Right renal cortex interstitium (tissue), 3 donors: ENCODE data around the gene SPRTN. TPM values are rescaled to one million over a fixed set of nuclear protein-coding genes. Genes with fewer than 3 reads are reported as not detected.

Experiments used
- DNase-seq, 3 donors: peaks; one replicate each; pipeline ENCODE4 v3.0.0-alpha.2; 2013; ENCODE audit warnings: low read depth in 3 of 3, low spot score in 2 of 3
- polyA plus RNA-seq, 3 donors: library from polyadenylated mRNA; unstranded; fragments of 120-200 nt; gene quantifications; one replicate each; pipeline ENCODE4 v1.2.1, GENCODE V29; 2013; ENCODE audit not compliant: insufficient read length in 3 of 3

The SPRTN gene, protein sequence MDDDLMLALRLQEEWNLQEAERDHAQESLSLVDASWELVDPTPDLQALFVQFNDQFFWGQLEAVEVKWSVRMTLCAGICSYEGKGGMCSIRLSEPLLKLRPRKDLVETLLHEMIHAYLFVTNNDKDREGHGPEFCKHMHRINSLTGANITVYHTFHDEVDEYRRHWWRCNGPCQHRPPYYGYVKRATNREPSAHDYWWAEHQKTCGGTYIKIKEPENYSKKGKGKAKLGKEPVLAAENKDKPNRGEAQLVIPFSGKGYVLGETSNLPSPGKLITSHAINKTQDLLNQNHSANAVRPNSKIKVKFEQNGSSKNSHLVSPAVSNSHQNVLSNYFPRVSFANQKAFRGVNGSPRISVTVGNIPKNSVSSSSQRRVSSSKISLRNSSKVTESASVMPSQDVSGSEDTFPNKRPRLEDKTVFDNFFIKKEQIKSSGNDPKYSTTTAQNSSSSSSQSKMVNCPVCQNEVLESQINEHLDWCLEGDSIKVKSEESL
- polyA plus RNA-seq: 10 to 100 TPM; 13.3 to 15.1 (median 14.2) TPM

DNA sequence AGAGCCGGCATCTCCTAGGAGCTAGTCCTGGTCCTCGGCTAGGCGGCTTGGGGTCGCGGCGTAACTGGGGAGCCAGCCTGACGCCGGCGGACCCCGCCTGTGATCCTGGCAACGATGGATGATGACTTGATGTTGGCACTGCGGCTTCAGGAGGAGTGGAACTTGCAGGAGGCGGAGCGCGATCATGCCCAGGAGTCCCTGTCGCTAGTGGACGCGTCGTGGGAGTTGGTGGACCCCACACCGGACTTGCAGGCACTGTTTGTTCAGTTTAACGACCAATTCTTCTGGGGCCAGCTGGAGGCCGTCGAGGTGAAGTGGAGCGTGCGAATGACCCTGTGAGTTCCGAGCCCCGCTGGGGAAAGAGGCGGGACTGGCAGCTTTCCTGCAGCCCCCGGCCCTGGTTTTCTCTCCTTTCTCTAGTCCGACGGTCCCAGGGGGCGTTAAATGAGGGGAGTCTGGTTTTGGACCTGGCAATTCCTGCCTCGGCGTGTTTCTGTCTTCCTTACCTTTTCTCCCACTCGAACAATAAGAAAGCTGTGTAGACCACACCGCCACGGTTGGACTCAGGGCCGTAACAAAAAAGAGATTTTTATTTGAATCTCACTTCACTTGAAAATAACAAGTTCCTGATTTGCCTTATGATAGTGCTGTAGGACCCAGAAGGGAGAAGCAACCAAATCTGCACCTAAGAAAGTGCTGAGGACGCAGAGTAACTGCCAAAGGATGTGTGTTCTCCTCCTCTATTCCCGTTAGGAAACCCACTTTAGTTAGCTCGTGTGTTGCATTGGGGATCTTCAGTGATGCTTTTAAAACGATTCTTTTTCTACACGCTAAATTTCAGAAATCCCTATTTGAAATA is at the start of gene SPRTN:
SPRTN (plus strand) TSS at position 24 of the 859 bp plus-strand sequence; CDS start at position 115, 91 bp downstream.
- peak in 1 of 3 donors; percentile 36 for DNase-seq

- no peak for DNase-seq
Observed at GRCh38 chr1:231295938-231296337, 42.2 kb upstream of the SPRTN start.

DNA sequence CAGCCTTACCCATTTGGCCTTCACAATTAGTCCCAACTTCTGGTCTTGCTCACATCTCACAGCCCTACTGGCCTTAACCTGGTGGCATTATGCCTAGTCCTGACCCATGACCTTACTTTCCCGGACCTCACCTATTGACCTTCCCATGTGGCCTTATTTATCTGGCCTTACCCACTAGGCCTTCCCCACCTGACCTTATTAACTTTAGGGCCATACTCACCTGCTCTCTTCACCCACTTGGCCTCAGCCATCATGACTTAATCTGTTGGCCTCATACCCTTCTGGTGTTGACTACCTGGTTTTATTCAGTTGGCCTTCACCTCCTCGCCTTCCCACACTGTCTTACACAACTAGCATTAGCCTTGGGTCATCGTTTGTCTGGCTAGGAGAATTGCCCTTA is 36.1 kb upstream of the SPRTN start:
- no peak for DNase-seq

DNA sequence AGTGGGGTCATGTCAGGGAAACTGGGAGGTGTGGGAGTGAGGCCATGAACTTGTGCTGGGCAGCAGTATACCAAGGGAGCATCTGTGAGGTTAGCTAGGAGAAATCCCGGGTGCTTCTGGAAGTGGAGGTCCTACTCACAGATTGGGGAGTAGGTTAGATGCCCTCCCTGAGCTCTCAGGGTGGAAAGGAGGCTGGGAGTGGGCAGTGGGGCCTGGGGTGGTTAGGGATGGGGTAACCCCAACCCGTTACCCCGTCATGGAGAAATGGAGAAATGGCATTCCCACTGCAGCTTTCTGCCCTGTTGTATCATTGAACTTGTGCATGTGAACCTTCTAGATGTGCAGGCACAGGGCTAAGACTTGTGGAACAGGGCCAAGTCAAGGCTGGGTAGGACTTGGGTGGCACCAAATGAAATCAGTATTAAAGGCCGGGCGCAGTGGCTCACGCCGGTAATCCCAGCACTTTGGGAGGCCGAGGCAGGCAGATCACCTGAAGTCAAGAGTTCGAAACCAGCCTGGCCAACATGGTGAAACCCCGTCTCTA is 27.6 kb upstream of the SPRTN start:
- DNase-seq: no peak

DNA sequence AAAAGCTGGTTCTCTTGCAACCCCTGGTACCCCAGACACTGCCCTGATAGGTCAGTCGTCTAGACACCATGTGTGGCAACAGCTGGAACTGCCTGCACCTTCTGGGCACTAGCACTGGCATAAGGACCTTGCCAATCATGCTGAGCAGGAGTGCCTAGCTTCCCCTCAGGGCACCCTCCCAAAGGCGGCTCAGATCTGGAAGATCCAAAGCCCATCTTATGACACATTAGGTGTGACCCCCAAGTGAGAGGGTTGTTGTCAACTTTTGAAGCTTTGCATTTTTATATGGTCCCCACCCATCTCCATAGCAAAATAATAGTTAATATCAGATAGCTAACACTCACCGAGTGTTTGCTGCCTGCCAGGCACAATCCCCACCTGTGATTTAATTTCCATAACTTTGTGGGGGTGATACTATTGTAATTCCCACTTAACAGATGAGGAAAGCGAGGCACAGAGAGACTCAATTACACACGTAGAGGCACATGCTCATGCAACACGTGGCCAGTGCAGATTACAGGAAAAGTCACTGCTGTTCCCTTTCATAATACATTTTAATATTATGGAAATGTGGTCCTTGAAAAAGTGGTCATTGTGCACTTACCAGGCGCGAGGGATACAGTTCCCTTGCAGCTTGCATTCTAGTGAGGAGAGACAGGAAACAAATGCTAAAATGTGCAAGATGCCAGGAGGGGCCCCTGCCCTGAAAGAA is 26.2 kb upstream of the SPRTN start:
- no peak for DNase-seq

DNA sequence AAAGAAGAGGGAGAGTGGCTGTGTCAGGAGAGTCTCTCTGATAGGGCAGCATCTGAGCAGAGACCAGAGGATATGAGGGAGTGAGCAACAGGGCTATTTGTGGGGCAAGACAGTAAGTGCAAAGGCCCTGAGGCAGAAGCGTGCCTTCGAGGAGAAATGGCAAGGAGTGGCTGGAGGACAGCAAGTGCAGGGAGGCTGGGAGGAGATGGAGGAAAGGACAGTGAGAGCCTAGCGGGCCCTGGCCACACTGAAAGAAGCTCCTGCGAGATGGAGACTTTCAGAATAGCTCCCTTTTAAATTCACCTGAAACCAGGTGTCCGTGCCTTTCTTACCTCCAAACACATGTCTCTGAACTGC is 25.7 kb upstream of the SPRTN start:
- no peak for DNase-seq

DNA sequence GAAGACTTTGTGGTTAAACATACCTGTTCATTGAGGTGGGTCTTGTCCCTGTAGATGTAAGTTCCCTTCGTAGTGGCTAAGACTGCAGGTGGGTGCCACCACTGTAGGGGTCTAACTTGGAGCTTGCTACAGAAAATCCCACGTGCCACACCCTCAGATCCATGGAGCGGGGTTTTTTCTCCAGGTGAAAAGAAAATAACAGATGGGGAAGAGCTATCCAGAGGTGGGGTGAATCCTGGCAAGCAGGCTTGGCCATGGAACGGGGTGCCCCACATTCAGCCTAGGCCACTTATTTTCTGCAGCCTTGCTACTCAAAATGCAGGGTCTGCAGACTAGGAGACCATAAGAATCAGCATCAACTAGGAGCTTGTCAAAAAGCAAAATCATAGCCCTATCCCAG is 24.4 kb upstream of the SPRTN start:
- no peak for DNase-seq

GRCh38 chr1:231315887-231316286 is 22.2 kb upstream of the SPRTN start:
- no peak for DNase-seq

DNA sequence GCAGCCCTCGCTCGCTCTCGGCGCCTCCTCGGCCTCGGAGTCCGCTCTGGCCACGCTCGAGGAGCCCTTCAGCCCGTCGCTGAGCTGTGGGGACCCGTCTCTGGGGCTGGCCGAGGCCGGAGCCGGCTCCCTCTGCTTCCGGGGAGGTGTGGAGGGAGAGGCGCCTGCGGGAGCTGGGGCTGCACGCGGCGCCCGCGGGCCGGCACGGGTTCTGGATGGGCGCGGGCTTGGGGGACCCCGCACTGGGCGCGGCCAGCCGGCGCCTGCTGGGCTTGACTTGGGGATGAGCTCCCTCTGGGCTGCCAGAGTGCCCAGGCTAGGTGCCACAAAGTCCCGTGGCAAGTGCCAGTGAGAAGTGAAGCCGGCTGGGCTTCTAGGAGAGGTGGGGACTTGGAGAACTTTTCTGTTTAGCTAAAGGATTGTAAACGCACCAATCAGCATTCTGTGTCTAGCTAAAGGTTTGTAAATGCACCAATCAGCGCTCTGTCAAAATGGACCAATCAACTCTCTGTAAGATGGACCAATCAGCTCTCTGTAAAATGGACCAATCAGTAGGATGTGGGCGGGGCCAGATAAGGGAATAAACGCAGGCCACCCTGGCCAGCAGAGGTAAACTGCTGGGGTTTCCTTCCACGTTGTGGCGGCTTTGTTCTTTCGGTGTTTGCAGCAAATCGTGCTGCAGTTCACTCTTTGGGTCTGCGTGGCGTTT is 20.6 kb upstream of the SPRTN start:
- no peak for DNase-seq

- no peak for DNase-seq
Observed at GRCh38 chr1:231318015-231318355, 20.1 kb upstream of the SPRTN start.

GRCh38 chr1:231318568-231318967 is 19.5 kb upstream of the SPRTN start:
- no peak for DNase-seq

DNA sequence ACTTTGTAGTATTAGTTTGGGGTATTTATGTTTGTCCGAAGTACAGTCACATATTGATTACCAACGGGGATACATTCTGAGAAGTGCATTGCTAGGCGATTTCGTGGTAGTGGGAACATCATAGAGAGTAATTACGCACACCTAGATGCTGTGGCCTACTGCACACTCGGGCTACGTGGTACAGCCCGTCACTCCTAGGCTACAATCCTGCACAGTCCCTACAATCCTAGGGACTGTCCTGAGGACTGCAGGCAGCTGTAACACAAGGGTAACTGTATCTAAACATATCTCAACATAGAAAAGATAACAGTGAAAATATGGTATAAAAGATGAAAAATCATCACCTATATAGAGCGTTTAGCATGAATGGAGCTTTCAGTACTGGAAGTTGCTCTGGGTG is 19.0 kb upstream of the SPRTN start:
- no peak for DNase-seq

- no peak for DNase-seq
Observed at GRCh38 chr1:231322880-231323530, 15.1 kb upstream of the SPRTN start.

DNA sequence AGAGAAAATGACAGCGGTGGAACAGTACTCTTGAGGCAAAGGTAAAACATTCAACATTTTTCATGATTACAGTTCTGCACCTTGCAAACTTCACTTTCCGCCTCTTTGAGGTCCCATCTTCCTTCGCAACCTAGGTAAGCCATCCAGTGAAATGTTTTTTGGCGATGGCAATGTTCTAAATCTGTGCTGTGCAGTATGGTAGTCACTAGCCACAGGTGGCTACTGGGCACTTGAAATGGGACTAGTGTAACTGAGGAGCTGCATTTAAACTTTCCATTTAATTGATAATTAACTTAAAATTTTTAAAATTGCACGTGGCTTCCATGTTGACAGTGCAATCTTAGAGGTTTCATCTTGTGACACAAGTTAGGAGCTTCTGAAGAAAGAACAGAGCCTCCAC is 13.4 kb upstream of the SPRTN start:
- DNase-seq: no peak

DNA sequence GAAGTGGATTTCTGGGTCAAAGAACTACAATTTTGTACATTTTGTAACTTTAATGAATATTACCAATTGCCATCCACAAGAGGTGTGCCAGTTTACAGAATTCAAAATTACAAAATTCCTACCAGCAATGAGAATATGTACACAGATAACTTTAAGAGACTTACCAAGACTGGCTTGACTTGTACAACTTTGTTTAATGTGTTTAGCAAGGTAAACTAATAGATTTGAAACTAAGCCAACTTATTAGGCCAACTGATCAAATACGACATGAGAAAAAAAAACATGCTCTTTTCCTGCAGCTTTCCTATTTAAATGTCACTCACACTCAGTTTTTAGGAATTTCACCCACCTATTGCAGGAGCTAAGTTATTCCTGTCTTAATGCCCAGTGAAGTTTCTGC is 11.8 kb upstream of the SPRTN start:
- no peak for DNase-seq

- no peak for DNase-seq
Observed at GRCh38 chr1:231327617-231328016, 10.5 kb upstream of the SPRTN start.

DNA sequence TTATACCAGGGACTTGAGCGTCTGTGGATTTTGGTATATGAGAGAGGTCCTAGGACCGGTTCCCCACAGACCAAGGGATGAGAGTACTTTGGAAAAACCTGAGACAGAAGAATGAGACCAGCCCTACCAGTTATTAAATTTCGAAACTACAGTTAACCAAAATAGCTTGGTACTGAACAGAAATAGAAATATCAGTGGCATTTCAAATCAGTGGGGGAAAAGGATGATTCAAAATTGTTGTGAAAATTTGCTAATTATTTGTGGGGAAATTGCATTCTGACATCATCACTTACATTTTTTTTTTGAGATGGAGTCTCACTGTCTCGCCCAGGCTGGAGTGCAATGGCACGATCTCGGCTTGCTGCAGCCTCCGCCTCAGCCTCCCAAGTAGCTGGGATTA is 8.6 kb upstream of the SPRTN start:
- DNase-seq: no peak

GRCh38 chr1:231332761-231333160 is 5.3 kb upstream of the SPRTN start:
- no peak for DNase-seq

DNA sequence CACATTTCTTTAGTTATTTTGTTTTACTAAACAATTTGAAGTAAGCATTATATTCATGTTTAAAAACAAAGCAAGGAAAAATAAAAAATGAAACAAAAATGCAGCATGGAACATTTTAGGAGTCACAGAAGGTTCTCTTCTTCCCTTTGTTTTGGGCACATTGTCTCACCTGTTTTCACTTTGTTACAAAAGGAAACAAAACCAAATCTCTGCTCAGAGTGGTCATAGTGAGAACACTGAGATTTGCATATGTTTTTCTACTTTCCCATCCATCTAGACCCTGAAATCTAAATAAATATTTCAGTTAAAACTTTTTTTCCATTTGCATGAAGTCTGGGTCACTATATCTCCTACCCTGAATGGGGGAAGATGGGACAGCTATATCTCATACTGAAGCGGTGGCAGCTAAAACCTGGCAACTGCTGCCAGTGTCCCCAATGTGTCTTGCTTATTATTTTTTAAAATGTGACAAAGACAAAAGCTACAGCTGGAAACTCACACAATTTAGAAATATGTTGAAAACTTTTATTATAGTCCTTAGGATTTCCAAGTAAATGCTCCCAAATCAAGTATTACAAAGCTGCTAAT is 3.9 kb upstream of the SPRTN start:
- DNase-seq: no peak
